T-helper 1 cell treated with Interleukin-12 subunit alpha and Interleukin-12 subunit beta and Interleukin-4 antibody, amounts not matched to agents 30 μg/mL and 1 μg/mL, for 36 hours (primary cell): Measurements from ENCODE around the gene ANKRD13A.
"Not testable (repeated sequence)": the region's sequence is repeated elsewhere in the genome, so short reads cannot be mapped to it uniquely, and the experiment has no call there.

ENCODE experiments used
- H3K27ac Mint-ChIP-seq: one replicate; pipeline ENCODE4 v1.8.0; 2021; ENCODE audit warnings: mild to moderate bottlenecking, mixed read lengths
- H3K27me3 Mint-ChIP-seq: one replicate; pipeline ENCODE4 v1.8.0; 2021; ENCODE audit warnings: low read depth, mixed read lengths
- H3K36me3 Mint-ChIP-seq: one replicate; pipeline ENCODE4 v1.8.0; 2021; ENCODE audit warnings: low read depth, mixed read lengths
- H3K4me1 Mint-ChIP-seq: one replicate; pipeline ENCODE4 v1.8.0; 2021; ENCODE audit warnings: low read depth, mixed read lengths
- H3K4me3 Mint-ChIP-seq: one replicate; pipeline ENCODE4 v1.8.0; 2021; ENCODE audit warnings: mild to moderate bottlenecking, moderate library complexity, mixed read lengths
- H3K9me3 Mint-ChIP-seq: one replicate; pipeline ENCODE4 v1.8.0; 2021; ENCODE audit warnings: mixed read lengths

The ANKRD13A gene

DNA sequence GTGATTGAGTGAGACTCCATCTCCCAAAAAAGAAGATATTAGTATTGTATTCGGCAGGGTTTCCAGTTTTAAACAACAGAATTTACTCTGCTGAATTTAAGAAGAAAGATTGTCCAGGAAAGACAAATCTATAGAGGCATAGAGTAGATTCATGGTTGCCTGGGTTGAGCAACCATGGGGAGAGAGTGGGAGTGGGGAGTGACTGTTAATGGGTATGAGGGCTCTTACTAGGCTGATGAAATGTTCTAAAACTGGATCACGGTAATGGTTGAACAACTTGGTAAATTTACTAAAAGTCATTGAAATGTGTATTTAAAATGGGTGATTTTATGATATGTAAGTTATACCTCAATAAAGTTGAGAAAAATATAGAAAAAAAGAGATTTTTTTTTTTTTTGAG lies 63.0 kb downstream of the ANKRD13A start:
- peaks cover 18% of the 10 kb centered on the region for H3K4me1 Mint-ChIP-seq
- no peak overlapping the region for H3K4me3 Mint-ChIP-seq

DNA sequence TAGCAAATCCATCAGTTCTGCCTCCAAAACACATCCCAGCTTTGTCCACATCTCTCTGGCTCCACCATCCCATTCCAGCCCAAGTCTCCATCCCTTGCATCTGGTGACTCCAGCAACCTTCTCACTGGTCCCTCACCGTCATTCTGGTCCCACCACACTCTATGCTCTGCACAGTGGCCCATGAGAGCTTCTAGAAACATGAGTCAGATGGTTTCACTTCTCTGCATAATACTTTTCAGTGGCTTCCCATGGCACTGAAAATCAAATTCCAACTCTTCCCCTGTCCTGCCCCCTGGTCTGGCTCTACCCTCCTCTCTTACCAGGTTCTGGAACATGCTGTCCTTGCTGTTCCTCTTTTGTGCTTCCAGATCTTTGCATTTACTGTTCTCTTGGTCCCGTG lies 66.3 kb downstream of the ANKRD13A start:
- Mint-ChIP-seq H3K27ac (no peak overlapping the region), H3K9me3 (no peaks in the 10 kb centered on the region), H3K36me3 (peaks cover 3% of the 10 kb centered on the region), H3K27me3 (no peaks in the 10 kb centered on the region), H3K4me3 (no peak overlapping the region), H3K4me1 (peaks cover 15% of the 10 kb centered on the region)

More for the DNA sequence above, 63.0 kb downstream of the ANKRD13A start:
- H3K36me3 Mint-ChIP-seq = peaks cover 3% of the 10 kb centered on the region
- no peak overlapping the region for H3K27ac Mint-ChIP-seq
- H3K9me3 Mint-ChIP-seq = no peaks in the 10 kb centered on the region
- H3K27me3 Mint-ChIP-seq = no peaks in the 10 kb centered on the region

DNA sequence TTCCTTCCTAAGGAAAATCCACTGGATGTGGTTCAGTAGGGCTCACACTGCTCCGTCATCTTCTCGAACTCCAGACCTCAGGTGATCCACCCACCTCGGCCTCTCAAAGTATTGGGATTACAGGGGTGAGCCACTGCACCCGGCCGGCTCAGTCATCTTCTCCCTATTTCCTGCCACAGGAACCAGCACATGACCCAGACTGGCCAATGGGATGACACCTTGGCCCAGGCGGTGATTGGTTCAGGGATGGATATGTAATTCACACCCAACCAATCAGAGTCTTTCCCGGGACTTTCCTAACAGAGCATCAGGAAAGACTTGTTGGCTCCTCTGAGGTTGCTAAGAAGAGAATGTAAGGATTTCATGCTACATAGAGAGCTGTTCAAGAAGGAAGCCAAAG lies 68.3 kb downstream of the ANKRD13A start:
- H3K4me1 Mint-ChIP-seq = peaks cover 23% of the 10 kb centered on the region
- H3K27ac Mint-ChIP-seq = no peak overlapping the region
- H3K27me3 Mint-ChIP-seq = no peaks in the 10 kb centered on the region
- H3K4me3 Mint-ChIP-seq = no peak overlapping the region
- peaks cover 11% of the 10 kb centered on the region for H3K36me3 Mint-ChIP-seq
- peaks cover 6% of the 10 kb centered on the region for H3K9me3 Mint-ChIP-seq

DNA sequence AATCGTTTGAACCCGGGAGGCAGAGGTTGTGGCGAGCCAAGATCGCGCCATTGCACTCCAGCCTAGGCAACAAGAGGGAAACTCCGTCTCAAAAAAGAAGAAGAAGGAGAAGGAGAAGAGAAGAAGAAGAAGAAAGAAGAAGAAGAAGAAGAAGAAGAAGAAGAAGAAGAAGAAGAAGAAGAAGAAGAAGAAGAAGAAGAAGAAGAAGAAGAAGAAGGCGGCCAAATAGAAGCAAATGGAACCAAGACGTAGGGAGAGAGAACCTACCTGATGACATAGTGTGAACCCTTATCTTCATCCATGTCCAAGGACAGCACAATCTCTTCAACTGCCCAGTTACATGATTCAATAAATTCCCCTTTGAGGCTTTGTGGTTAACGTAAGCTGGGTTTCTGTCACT lies 68.9 kb downstream of the ANKRD13A start:
- Mint-ChIP-seq H3K4me1 (peaks cover 28% of the 10 kb centered on the region), H3K36me3 (peaks cover 13% of the 10 kb centered on the region)
- not testable (repeated sequence) for H3K9me3 Mint-ChIP-seq, H3K4me3 Mint-ChIP-seq, H3K27me3 Mint-ChIP-seq, H3K27ac Mint-ChIP-seq

DNA sequence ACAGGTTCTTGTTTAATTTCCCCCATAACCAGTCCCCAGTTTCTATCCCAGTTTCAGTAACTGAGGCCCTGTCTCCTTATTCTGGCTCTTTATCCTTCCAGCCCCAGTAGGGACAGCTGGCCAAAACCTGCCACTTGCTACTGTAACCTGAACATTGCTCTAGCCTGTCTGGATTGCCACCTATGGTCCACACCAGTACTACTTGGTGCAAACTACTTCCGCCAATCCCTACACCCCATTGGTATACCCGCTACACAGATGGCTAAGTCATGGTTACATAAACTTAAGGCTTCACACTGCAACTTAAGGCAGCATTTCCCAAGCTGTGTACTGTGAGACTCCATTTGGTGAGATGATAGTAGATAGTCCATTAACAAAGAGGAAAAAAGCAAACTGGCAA lies 69.4 kb downstream of the ANKRD13A start:
- H3K4me1 Mint-ChIP-seq = peaks cover 33% of the 10 kb centered on the region
- peaks cover 6% of the 10 kb centered on the region for H3K9me3 Mint-ChIP-seq
- H3K27ac Mint-ChIP-seq = no peak overlapping the region
- no peak overlapping the region for H3K4me3 Mint-ChIP-seq
- H3K36me3 Mint-ChIP-seq = peaks cover 15% of the 10 kb centered on the region
- H3K27me3 Mint-ChIP-seq = no peaks in the 10 kb centered on the region

DNA sequence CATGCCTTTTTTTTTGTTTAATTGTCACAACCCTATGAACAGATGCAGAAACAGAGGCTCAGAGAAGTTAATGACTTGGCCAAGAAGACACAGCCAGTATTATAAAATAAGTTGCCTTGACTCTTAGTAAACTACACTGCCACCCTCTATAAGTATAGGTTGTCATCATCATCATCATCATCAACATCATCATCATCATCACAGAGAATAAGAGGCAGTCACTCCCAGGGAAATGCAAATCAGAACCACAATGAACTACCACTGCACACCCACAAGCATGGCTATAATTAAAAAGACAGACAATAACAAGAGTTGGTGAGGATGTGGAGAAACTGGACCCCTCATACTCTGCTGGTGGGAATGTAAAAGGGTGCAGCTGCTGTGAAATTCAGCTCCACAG lies 72.3 kb downstream of the ANKRD13A start:
- Mint-ChIP-seq H3K27ac (peak overlapping the region; percentile 26), H3K9me3 (peaks cover 6% of the 10 kb centered on the region), H3K4me3 (peak overlapping the region; percentile 88), H3K4me1 (peaks cover 42% of the 10 kb centered on the region), H3K36me3 (peaks cover 12% of the 10 kb centered on the region), H3K27me3 (no peaks in the 10 kb centered on the region)

DNA sequence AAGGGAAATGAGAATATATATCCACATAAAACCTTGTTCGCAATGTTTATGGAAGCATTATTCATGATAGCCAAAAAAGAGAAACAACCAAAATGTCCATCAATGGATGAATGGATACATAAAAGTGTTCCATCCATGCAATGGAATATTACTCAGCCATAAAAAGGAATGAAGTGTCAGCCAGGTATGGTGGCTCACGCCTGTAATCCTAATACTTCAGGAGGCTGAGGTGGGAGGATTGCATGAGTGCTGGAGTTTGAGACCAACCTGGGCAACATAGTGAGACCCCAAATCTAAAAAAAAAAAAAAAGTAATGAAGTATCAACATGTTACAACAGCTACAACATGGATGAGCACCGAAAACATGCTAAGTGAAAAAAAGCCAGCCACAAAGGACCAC lies 72.7 kb downstream of the ANKRD13A start:
- peak overlapping the region; percentile 69 for H3K27ac Mint-ChIP-seq
- peak overlapping the region; percentile 88 for H3K4me3 Mint-ChIP-seq
- H3K27me3 Mint-ChIP-seq = no peaks in the 10 kb centered on the region
- peaks cover 14% of the 10 kb centered on the region for H3K36me3 Mint-ChIP-seq
- peaks cover 44% of the 10 kb centered on the region for H3K4me1 Mint-ChIP-seq
- H3K9me3 Mint-ChIP-seq = peaks cover 6% of the 10 kb centered on the region

DNA sequence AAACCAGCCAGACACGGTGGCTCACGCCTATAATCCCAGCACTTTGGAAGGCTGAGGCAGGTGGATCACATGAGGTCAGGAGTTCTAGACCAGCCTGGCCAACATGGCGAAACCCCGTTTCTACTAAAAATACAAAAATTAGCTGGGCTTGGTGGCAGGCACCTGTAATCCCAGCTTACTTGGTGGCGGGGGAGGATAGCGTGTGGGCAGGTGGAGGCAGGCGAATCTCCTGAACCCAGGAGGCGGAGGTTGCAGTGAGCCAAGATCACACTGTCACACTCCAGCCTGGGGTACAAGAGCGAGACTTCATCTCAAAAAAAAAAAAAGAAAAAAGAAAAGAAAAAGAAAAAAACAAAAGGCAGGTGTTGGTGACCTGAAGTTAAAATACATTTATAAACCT lies 73.4 kb downstream of the ANKRD13A start:
- H3K27me3 Mint-ChIP-seq, H3K9me3 Mint-ChIP-seq: not testable (repeated sequence)
- Mint-ChIP-seq H3K4me1 (peaks cover 46% of the 10 kb centered on the region), H3K27ac (peak overlapping the region; percentile 84), H3K36me3 (peaks cover 14% of the 10 kb centered on the region), H3K4me3 (peak overlapping the region; percentile 88)

DNA sequence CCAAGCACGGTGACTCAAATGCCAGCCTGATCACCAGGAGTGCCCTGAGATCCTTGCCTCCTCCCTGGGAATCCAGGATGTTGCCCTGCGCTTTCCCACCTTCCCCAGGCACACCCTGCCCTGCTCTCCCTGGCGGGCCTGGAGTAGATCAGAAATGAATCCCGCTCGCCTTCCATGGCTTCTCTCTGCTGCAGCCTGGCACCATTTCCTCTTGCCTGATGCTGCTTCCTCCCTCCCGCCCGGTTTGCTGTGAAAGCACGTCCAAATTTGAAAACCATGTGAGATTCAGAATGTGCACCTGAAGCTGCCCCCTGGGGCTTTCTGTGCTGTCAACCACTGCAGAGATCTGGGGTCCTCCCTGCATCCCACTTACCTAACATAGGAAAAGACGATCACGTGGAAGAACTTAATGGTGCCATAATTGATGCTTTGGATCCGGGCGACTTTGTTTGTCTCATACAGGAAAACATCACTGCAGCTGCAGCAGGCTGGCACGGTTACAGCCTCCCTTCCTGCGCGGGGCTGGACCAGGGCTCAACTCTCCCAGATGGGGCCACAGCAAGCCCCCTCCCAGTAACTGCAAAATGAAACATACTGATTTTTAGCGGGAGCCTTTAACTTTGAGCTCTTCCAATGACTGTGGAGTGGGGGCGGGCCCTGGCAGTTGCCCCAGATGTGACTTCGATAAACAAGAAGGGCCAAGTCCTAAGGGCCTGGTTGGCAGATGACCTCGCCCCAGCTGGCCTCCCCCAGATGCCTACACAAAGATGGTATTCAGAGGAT lies 74.0 kb downstream of the ANKRD13A start:
- Mint-ChIP-seq H3K27ac (peak overlapping the region; percentile 84), H3K27me3 (no peaks in the 10 kb centered on the region), H3K4me3 (peak overlapping the region; percentile 88), H3K36me3 (peaks cover 14% of the 10 kb centered on the region), H3K4me1 (peaks cover 47% of the 10 kb centered on the region), H3K9me3 (peaks cover 6% of the 10 kb centered on the region)

DNA sequence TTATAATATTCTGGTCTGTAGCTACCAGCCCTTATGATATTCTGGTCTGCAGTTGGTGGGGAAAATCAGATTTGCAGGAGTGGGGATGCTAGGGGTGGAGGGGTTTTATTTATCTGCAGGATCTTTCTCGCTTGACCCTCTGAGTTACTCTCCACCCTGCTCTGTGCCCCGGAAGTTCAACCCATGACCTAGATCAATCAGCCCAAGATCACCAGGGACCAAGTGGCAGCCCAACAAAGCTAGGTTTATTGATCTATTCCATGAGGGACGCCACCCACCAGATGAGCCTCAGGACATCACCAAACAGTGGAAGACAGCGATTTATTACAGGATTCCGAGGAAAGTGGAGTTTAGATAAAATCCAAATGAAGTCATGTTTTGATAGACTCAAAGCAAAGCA lies 74.9 kb downstream of the ANKRD13A start:
- Mint-ChIP-seq H3K27me3 (no peaks in the 10 kb centered on the region), H3K27ac (peak overlapping the region; percentile 36), H3K4me1 (peaks cover 47% of the 10 kb centered on the region), H3K9me3 (peaks cover 6% of the 10 kb centered on the region), H3K36me3 (peaks cover 14% of the 10 kb centered on the region), H3K4me3 (peak overlapping the region; percentile 88)

DNA sequence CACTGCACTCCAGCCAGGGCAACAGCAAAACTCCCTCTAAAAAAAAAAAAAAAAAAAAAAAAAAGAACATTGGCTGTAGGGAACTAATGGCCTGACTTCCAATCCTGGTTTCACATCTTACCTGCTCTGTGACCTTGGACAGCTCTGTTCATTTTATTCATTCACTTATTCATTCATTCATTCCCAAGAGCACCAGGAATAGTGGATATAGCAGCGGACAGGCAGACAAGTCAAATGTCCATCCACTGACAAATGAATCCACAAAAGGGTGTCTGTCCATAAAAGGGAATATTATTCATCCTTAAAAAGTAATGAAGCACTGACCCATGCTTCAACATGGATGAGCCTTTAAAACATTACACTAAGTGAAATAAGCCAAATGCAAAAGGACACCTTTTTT lies 76.7 kb downstream of the ANKRD13A start:
- peaks cover 22% of the 10 kb centered on the region for H3K36me3 Mint-ChIP-seq
- H3K27me3 Mint-ChIP-seq = no peaks in the 10 kb centered on the region
- H3K4me3 Mint-ChIP-seq = no peak overlapping the region
- H3K4me1 Mint-ChIP-seq = peaks cover 58% of the 10 kb centered on the region
- no peak overlapping the region for H3K27ac Mint-ChIP-seq
- H3K9me3 Mint-ChIP-seq = peaks cover 10% of the 10 kb centered on the region

DNA sequence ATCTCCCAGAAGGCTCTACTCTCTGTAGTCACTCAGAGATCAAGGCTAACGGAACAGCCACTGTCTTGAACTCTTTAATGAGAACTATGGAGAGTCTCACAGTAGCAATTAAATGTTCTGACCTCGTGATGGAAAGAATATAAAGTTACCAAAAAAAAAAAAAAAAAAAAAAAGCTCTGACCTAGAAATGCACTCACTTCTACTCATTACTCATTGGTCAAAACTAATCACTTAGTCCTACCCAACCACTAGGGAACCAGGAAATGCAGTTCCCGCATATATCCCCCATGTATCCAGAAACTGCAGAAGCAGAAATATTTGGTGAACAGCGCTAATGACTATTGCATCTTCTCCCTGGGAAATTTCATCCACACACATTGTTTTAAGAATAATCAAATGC lies 78.6 kb downstream of the ANKRD13A start:
- H3K27me3 Mint-ChIP-seq = no peaks in the 10 kb centered on the region
- H3K4me1 Mint-ChIP-seq = peaks cover 47% of the 10 kb centered on the region
- peaks cover 4% of the 10 kb centered on the region for H3K9me3 Mint-ChIP-seq
- H3K36me3 Mint-ChIP-seq = peaks cover 14% of the 10 kb centered on the region
- H3K27ac Mint-ChIP-seq = no peak overlapping the region
- H3K4me3 Mint-ChIP-seq = no peak overlapping the region

DNA sequence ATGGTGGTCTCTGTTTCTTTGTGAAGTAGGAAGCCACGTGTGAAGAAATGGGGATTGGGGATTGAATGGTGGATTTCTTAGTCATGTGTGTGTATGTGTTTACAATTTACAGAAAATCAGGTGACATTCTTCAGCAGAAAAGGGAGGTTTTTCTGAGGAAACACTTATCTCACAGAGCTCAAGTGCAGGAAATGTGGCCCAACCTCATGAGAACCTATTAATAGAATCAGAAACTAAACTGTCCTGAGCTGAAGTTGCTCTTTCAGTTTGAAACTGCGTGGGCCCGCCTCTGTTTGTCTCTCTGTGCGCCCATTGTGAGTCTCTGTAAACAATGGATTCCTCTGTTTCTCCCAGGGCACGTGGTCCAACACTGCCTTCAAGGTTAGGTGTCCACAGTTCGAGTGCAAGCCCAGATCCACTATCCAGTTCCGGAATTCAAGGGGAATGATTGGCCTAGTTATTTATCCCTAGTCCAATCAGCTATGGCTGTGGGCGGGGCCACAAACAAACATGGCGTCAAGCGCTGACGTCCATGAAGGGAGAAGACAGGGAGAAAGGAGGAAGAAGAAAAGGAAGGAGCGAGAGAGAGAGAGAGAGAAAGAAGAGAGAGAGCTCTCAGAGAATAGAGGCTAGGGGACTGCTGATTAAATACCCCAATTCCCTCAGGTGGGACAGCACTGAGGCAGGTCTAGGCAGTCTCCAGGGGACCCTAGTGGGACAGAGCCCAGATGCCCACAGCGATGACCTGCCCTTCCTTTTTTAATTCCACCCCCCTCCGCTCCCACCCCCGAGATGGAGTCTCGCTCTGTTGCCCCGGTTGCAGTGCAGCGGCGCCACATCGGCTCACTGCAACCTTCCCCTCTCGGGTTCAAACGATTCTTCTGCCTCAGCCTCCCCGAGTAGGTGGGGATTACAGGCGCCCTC lies 80.5 kb downstream of the ANKRD13A start:
- Mint-ChIP-seq H3K4me1 (peaks cover 29% of the 10 kb centered on the region), H3K36me3 (peaks cover 10% of the 10 kb centered on the region), H3K9me3 (peaks cover 4% of the 10 kb centered on the region), H3K4me3 (peak overlapping the region; percentile 80), H3K27ac (peak overlapping the region; percentile 98), H3K27me3 (no peaks in the 10 kb centered on the region)

DNA sequence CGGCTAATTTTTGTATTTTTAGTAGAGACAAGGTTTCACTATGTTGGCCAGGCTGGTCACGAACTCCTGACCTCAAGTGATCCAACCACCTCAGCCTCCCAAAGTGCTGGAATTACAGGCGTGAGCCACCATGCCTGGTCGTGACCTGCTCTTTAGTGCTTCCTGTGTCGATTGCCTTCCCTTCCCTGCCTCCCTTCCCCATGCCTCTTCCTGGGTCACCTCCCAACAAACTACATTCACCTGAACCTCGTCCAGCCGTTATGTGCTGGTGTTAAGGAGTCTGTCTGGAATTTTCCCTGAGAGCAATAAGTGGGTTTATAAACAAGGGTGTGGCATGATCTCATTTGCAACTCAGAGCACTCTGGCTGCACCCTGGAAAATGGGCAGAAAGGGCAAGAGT lies 81.2 kb downstream of the ANKRD13A start:
- H3K4me3 Mint-ChIP-seq = peak overlapping the region; percentile 16
- peaks cover 29% of the 10 kb centered on the region for H3K4me1 Mint-ChIP-seq
- peaks cover 3% of the 10 kb centered on the region for H3K27me3 Mint-ChIP-seq
- H3K36me3 Mint-ChIP-seq = peaks cover 10% of the 10 kb centered on the region
- H3K9me3 Mint-ChIP-seq = peaks cover 4% of the 10 kb centered on the region
- peak overlapping the region; percentile 65 for H3K27ac Mint-ChIP-seq
